Liver (tissue), 3 donors: ENCODE measurements around the gene FAM209B.

Source experiments
- RAD21 ChIP-seq, 2 donors: IDR thresholded peaks; 2 replicates each; pipeline ENCODE4 v1.6.1; 2016; ENCODE audit warnings: antibody characterized with exemption in 2 of 2, mild to moderate bottlenecking in 2 of 2
- SP1 ChIP-seq: IDR thresholded peaks from 2 replicates; pipeline ENCODE4 v1.6.1; 2018; ENCODE audit warnings: antibody characterized with exemption, mild to moderate bottlenecking
- TAF1 ChIP-seq: conservative IDR thresholded peaks from 2 replicates; pipeline ENCODE4 v1.6.1; 2016; ENCODE audit warnings: antibody characterized with exemption, mild to moderate bottlenecking
- TF ChIP-seq, protein P1 (sequence below): fragments of 150-350 bp; IDR thresholded peaks from 2 replicates; pipeline ENCODE4 v1.5.1; 2017; ENCODE audit warnings: improper control_type of control experiment, low read depth, low read length; ENCODE audit not compliant: missing input control
- donor health status: healthy.
- donor health status: healthy.

GRCh38 chr20:56517641-56518040 lies 15.4 kb upstream of the FAM209B start:
- TF ChIP-seq, protein P1, sequence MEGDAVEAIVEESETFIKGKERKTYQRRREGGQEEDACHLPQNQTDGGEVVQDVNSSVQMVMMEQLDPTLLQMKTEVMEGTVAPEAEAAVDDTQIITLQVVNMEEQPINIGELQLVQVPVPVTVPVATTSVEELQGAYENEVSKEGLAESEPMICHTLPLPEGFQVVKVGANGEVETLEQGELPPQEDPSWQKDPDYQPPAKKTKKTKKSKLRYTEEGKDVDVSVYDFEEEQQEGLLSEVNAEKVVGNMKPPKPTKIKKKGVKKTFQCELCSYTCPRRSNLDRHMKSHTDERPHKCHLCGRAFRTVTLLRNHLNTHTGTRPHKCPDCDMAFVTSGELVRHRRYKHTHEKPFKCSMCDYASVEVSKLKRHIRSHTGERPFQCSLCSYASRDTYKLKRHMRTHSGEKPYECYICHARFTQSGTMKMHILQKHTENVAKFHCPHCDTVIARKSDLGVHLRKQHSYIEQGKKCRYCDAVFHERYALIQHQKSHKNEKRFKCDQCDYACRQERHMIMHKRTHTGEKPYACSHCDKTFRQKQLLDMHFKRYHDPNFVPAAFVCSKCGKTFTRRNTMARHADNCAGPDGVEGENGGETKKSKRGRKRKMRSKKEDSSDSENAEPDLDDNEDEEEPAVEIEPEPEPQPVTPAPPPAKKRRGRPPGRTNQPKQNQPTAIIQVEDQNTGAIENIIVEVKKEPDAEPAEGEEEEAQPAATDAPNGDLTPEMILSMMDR = no peak
- no peak for TF ChIP-seq SP1
- TF ChIP-seq TAF1 = no peak
- TF ChIP-seq RAD21 (IDR thresholded peaks at IDR 0.05) = no peak
